Ishikawa (cell line): ENCODE results near the gene TAF3.

Experiments used
- EGR1 ChIP-seq: IDR thresholded peaks from 2 replicates; pipeline ENCODE4 v1.6.1; 2012
- EP300 ChIP-seq: IDR thresholded peaks from 2 replicates; pipeline ENCODE4 v1.6.1; 2012; ENCODE audit warnings: borderline replicate concordance
- FOXM1 ChIP-seq: IDR thresholded peaks from 2 replicates; pipeline ENCODE4 v1.6.1; 2012; ENCODE audit warnings: low read depth, borderline replicate concordance
- MAX ChIP-seq: IDR thresholded peaks from 2 replicates; pipeline ENCODE4 v1.6.1; 2012
- RAD21 ChIP-seq: IDR thresholded peaks from 2 replicates; pipeline ENCODE4 v1.6.1; 2012; ENCODE audit warnings: low read depth
- TAF1 ChIP-seq: IDR thresholded peaks from 2 replicates; pipeline ENCODE4 v1.6.1; 2012; ENCODE audit warnings: low read depth, mild to moderate bottlenecking
- TEAD4 ChIP-seq: IDR thresholded peaks from 2 replicates; pipeline ENCODE4 v1.6.1; 2012

- no peak for TF ChIP-seq RAD21
- no peak for TF ChIP-seq EP300
- TF ChIP-seq FOXM1, result no peak
- no peak for TF ChIP-seq TAF1
- no peak for TF ChIP-seq TEAD4
- TF ChIP-seq EGR1, result no peak
- no peak for TF ChIP-seq MAX
Measured at GRCh38 chr10:8042721-8043568, 224.6 kb downstream of the TAF3 start.
